ENCODE data around the gene RBP4.

The RBP4 gene

DNA sequence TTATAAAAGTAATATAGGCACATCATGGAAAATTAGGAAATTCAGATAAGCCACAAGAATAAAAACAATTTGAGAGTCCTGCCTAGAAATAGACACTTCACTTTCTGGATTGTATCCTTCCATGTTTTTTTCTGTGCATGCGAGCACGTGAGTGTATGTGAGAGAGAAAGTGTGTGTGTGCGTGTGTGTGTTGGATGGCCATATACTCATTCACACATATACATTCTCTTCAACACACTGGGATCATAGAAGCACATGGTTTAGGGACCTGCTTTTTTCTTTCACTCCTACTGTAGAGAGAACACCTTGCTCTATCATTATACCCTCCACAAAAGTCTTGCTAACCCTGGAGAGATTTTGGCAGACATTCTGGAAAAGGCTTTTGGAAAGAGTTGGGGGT, 27.1 kb downstream of the RBP4 start:
- H3K27ac ChIP-seq, result no peak overlapping the region
- TF ChIP-seq, protein P1, sequence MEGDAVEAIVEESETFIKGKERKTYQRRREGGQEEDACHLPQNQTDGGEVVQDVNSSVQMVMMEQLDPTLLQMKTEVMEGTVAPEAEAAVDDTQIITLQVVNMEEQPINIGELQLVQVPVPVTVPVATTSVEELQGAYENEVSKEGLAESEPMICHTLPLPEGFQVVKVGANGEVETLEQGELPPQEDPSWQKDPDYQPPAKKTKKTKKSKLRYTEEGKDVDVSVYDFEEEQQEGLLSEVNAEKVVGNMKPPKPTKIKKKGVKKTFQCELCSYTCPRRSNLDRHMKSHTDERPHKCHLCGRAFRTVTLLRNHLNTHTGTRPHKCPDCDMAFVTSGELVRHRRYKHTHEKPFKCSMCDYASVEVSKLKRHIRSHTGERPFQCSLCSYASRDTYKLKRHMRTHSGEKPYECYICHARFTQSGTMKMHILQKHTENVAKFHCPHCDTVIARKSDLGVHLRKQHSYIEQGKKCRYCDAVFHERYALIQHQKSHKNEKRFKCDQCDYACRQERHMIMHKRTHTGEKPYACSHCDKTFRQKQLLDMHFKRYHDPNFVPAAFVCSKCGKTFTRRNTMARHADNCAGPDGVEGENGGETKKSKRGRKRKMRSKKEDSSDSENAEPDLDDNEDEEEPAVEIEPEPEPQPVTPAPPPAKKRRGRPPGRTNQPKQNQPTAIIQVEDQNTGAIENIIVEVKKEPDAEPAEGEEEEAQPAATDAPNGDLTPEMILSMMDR (conservative IDR thresholded peaks at IDR 0.05), result no peak

DNA sequence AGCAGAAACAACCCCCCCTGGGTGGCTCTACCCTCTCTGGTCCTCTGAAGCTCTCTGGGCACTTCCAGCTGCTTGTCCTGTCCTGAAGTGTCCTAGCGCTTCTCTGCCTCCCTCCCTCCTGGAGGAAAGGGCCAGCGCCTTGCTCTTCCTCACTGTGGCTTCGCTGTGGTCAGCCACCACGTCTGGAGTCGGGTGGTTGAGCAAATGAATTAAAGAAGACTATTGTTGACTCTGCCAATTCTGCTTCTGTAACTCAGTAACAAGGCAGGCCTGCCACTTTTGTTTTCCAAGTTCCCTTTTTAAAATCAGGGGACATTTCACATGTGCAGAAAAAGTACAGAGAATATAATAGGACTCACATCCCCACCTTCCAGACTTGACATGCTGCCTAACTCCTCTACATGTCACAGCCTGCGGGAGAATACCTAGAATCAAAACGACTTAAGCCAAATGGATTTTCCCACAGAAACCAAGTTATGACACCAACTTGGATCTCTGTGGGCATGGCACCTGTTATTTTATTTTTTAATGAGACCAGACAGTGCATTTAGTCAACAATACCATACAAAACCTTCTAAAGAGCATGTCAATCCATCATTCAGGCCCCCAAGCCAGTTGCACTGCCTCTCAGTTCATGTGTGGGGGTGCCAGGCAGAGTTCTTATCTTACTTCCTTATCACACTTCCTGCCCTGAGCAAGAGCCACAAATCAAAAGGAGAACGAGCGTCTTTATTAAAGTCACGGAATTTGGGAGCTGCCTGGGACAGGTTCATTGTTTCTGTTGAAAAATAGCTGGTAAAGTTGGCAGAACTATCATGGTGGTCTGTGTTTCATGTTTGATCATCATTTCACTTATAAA, 27.8 kb downstream of the RBP4 start:
- TF ChIP-seq, protein P1 (conservative IDR thresholded peaks at IDR 0.05), result no peak
- H3K27ac ChIP-seq, result peak overlapping the region; percentile 34; the same call in 1 of the 2 replicates

DNA sequence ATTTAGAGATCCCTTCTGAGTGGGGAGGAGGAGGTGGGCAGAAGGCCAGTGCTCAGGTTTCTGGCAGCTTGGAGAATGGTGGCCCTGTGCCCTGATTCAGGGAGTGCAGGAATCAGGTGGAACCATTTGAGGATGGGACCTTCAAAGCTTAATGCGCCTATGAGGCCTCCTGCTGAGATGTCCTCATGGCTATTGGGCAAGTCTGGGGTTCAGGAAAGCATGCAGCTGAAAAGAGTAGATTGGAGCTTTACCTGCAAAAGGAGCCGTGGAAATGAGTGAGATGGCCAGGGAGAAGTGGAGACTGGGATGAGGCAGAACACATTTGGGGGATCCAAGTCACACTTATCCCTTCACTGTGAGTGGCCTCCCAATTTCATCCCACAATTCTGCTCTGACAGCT, 28.4 kb downstream of the RBP4 start:
- H3K27ac ChIP-seq, result peak overlapping the region; percentile 34; the same call in 1 of the 2 replicates
- TF ChIP-seq, protein P1 (conservative IDR thresholded peaks at IDR 0.05), result no peak

DNA sequence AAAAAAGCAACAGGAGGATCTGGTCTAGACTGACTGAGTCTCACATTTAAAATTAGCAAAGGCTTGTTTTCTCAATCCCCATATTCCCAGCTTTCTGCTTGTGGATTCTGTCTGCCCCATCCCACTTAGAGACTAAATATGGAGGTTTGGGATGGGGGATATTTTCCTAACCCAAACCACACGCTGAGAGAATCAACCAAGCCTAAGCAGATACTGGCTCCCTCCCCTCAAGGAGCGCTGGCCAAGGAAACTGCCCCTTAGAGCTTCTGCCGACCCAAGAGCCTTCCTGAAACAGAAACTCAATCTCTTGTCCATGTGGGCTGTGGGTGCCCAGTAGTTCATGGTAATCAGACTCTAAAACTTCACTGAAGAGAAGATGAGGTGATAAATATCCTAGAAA, 30.7 kb downstream of the RBP4 start:
- TF ChIP-seq, protein P1 (conservative IDR thresholded peaks at IDR 0.05), result no peak
- peak overlapping the region; percentile 37; the same call in 1 of the 2 replicates for H3K27ac ChIP-seq

DNA sequence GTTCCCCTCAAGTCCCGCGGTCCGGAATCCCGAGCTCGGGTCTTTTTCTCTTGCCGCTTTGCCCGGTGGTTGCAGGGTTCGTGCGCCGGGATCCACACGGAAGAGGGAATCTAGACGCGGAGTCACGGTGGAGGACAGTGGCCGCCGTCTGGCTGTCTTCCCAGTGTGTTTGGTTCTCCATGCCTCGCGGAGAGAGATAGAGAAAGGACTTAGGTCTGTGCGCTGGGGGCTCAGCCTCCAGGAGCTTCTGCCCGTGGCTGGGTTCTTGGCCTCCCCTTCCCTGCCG, 33.0 kb downstream of the RBP4 start:
- TF ChIP-seq, protein P1 (conservative IDR thresholded peaks at IDR 0.05), result no peak
- no peak overlapping the region for H3K27ac ChIP-seq

DNA sequence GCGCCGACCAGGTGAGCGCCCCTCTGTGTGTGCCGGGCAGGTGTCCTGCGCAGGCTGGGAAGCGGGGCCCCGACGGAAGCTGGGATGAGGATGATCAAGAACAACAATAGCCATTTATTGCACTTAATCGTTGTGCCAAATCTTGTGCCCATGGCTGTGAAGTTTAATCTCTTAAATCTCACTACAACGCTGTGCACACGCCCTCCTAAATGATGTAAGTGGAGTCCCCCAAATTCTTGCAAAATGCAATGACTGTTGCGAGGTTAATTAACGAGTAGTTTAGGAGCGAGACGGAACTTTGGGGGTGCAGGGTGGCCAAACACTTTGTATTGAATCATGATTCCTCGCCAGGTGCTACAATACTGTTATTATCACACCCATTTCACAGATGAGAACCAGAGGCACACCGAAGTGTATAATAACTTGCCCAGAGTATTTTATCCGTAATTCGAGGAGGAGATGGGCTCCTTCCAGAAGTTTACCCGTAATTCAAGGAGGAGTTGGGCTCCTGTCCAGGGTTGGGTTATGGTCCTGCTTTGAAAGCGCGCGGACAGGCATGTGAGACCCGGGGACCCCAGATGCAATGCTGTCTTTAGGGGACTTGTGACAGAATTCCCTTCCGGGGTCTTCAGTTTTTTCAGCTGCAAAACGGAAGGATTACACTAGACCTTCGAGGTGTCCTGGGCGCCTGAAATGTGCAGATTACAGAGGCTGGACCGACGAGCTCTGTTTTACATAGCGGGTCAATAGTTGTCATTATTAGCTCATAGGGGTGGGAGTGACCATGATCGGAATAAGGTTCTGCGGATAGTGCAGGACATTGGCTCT, 33.5 kb downstream of the RBP4 start:
- TF ChIP-seq, protein P1 (conservative IDR thresholded peaks at IDR 0.05), result no peak
- no peak overlapping the region for H3K27ac ChIP-seq
